ENCODE data around the gene KRTAP29-1. TPM values are rescaled to one million over a fixed set of nuclear protein-coding genes. Genes with fewer than 3 reads are reported as not detected.
A peak's percentile ranks its signal among the peaks of the same experiment; 100 is the strongest.

KRTAP29-1 gene
- total RNA-seq, 1 experiment from 2014 or later = not detected

GRCh38 chr17:41287050-41287449, 15.6 kb downstream of the KRTAP29-1 start:
- POLR2A ChIA-PET (ENCODE audit: low non-redundant PET) = interaction anchor here (0.7 kb wide), 1 partner anchor 141 kb away, joined by 6 read pairs; no protein-coding TSS in a partner anchor
- no peak for DNase-seq (ENCODE audit: low spot score)
- Histone ChIP-seq H3K27ac (ENCODE audit: low read depth, low read length, poor library complexity, severe bottlenecking) (no peak overlapping the region), H3K9me3 (ENCODE audit: low read depth, low read length, poor library complexity, severe bottlenecking) (no peaks in the 10 kb centered on the region), H3K4me3 (ENCODE audit: low read depth, low read length, poor library complexity, severe bottlenecking) (no peak overlapping the region), H3K4me1 (ENCODE audit: insufficient read depth, low read length, poor library complexity, severe bottlenecking) (peaks cover 20% of the 10 kb centered on the region), H3K36me3 (ENCODE audit: insufficient read depth, low read length, poor library complexity, severe bottlenecking) (no peaks in the 10 kb centered on the region), H3K27me3 (replicated peaks; ENCODE audit: insufficient read depth, low read depth, low read length, poor library complexity) (no peaks in the 10 kb centered on the region)
- intact Hi-C loops (cut with micrococcal nuclease; ENCODE audit: unreplicated experiment) = no loop called here
- CTCF ChIA-PET = no interaction called here
- BruUV-seq (replicated peaks) = no TSS peak
- TF ChIP-seq CTCF (conservative IDR thresholded peaks at IDR 0.05; ENCODE audit: low read depth, low read length) = no peak
- no peak for TF ChIP-seq EZH2 (IDR thresholded peaks at IDR 0.05; ENCODE audit: borderline replicate concordance, low read depth, low read length, poor library complexity, severe bottlenecking)

GRCh38 chr17:41284546-41284945, 18.1 kb downstream of the KRTAP29-1 start:
- Histone ChIP-seq H3K36me3 (ENCODE audit: insufficient read depth, low read length, poor library complexity, severe bottlenecking) (no peaks in the 10 kb centered on the region), H3K27ac (ENCODE audit: low read depth, low read length, poor library complexity, severe bottlenecking) (no peak overlapping the region), H3K4me3 (ENCODE audit: low read depth, low read length, poor library complexity, severe bottlenecking) (no peak overlapping the region), H3K9me3 (ENCODE audit: low read depth, low read length, poor library complexity, severe bottlenecking) (no peaks in the 10 kb centered on the region), H3K4me1 (ENCODE audit: insufficient read depth, low read length, poor library complexity, severe bottlenecking) (peaks cover 20% of the 10 kb centered on the region), H3K27me3 (replicated peaks; ENCODE audit: insufficient read depth, low read depth, low read length, poor library complexity) (no peaks in the 10 kb centered on the region)
- TF ChIP-seq CTCF (conservative IDR thresholded peaks at IDR 0.05; ENCODE audit: low read depth, low read length) = no peak
- TF ChIP-seq EZH2 (IDR thresholded peaks at IDR 0.05; ENCODE audit: borderline replicate concordance, low read depth, low read length, poor library complexity, severe bottlenecking) = no peak
- BruUV-seq (replicated peaks) = no TSS peak
- peak; percentile 27 for DNase-seq (ENCODE audit: low spot score)
- intact Hi-C loops (cut with micrococcal nuclease; ENCODE audit: unreplicated experiment) = no loop called here
- POLR2A ChIA-PET (ENCODE audit: low non-redundant PET) = no interaction called here
- CTCF ChIA-PET = no interaction called here

DNA sequence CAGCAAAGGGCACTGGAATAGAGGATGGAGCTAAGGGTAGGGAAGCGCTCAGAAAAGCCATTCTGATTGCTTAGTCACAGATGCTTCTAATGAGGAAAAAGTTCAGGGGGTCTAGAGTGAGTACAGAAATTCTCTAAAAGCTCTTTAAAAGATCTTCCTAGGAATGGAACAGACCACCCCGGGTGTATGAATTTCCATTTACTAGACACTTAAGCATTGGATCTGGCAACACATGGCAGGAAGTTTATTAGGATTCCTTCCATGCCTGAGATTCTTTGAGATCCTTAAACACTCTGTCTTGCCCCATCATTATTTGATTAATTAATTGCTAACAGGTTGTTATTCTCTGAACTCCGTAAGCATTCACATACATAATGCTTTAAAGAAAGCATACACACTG, 18.6 kb downstream of the KRTAP29-1 start:
- ChIA-PET POLR2A (ENCODE audit: low non-redundant PET) (no interaction called here), CTCF (no interaction called here)
- DNase-seq (ENCODE audit: low spot score) = peak; percentile 52
- H3K27me3 ChIP-seq (replicated peaks; ENCODE audit: insufficient read depth, low read depth, low read length, poor library complexity) = no peaks in the 10 kb centered on the region
- no peak overlapping the region for H3K27ac ChIP-seq (ENCODE audit: low read depth, low read length, poor library complexity, severe bottlenecking)
- no peak overlapping the region for H3K4me3 ChIP-seq (ENCODE audit: low read depth, low read length, poor library complexity, severe bottlenecking)
- no peaks in the 10 kb centered on the region for H3K36me3 ChIP-seq (ENCODE audit: insufficient read depth, low read length, poor library complexity, severe bottlenecking)
- no peaks in the 10 kb centered on the region for H3K9me3 ChIP-seq (ENCODE audit: low read depth, low read length, poor library complexity, severe bottlenecking)
- no TSS peak for BruUV-seq (replicated peaks)
- intact Hi-C loops (cut with micrococcal nuclease; ENCODE audit: unreplicated experiment) = no loop called here
- peaks cover 20% of the 10 kb centered on the region for H3K4me1 ChIP-seq (ENCODE audit: insufficient read depth, low read length, poor library complexity, severe bottlenecking)
- no peak for TF ChIP-seq CTCF (conservative IDR thresholded peaks at IDR 0.05; ENCODE audit: low read depth, low read length)
- no peak for TF ChIP-seq EZH2 (IDR thresholded peaks at IDR 0.05; ENCODE audit: borderline replicate concordance, low read depth, low read length, poor library complexity, severe bottlenecking)
